ENCODE data around the gene OPN1SW. TPM values are rescaled to one million over a fixed set of nuclear protein-coding genes. Genes with fewer than 3 reads are reported as not detected.

The OPN1SW gene
- total RNA-seq, 2 experiments from 2014 or later: not detected

DNA sequence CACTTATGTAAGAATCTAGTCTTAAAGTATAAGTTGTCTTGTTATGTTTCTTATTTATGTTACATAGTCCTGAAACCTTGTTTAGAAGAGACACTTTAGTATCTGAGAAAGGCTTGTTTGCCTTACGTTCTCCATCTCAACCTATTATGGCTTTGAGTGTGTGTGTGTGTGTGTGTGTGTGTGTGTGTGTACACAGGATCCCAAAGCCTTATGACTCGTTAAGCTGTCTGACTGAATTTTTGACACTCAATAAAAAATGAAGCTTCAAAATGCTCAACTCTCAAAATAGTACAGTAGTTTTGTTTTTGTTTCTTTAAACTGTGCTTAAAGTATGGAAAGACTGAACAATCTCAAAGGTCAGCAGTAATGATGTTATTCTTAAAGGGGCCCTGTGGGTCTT, 18.4 kb downstream of the OPN1SW start:
- no peaks in the 10 kb centered on the region for H3K9me3 Mint-ChIP-seq
- ATAC-seq (ENCODE audit: poor library complexity) (no peak), DNase-seq (no peak)
- no peak overlapping the region for H3K4me3 Mint-ChIP-seq
- H3K27me3 Mint-ChIP-seq: no peaks in the 10 kb centered on the region
- Histone ChIP-seq H3K27me3 (ENCODE audit: control insufficient read depth in 1 of 2, insufficient read depth in 2 of 2, low read length in 2 of 2) (no peaks in the 10 kb centered on the region), H3K4me3 (ENCODE audit: low read length) (no peak overlapping the region), H3K36me3 (ENCODE audit: insufficient read depth, low read length) (peaks cover 71% of the 10 kb centered on the region), H3K27ac (ENCODE audit: low read depth in 1 of 2, low read length in 2 of 2) (no peak overlapping the region), H3K9me3 (ENCODE audit: control insufficient read depth in 1 of 2, insufficient read depth in 1 of 2, low read length in 2 of 2) (no peaks in the 10 kb centered on the region), H3K4me1 (ENCODE audit: insufficient read depth, low read length) (no peaks in the 10 kb centered on the region)
- no peak for TF ChIP-seq CTCF (IDR thresholded peaks at IDR 0.05)
- H3K27ac Mint-ChIP-seq: no peak overlapping the region
- ChIA-PET POLR2A (no interaction called here), CTCF (interaction anchor here (1.6 kb wide), 1 partner anchor 79 kb away, joined by 3 read pairs; no protein-coding TSS in a partner anchor)
- intact Hi-C loops (cut with DNase I, micrococcal nuclease): no loop called here
- peaks cover 91% of the 10 kb centered on the region for H3K36me3 Mint-ChIP-seq (ENCODE audit: low read depth)
- H3K4me1 Mint-ChIP-seq (ENCODE audit: low read depth): peaks cover 4% of the 10 kb centered on the region

DNA sequence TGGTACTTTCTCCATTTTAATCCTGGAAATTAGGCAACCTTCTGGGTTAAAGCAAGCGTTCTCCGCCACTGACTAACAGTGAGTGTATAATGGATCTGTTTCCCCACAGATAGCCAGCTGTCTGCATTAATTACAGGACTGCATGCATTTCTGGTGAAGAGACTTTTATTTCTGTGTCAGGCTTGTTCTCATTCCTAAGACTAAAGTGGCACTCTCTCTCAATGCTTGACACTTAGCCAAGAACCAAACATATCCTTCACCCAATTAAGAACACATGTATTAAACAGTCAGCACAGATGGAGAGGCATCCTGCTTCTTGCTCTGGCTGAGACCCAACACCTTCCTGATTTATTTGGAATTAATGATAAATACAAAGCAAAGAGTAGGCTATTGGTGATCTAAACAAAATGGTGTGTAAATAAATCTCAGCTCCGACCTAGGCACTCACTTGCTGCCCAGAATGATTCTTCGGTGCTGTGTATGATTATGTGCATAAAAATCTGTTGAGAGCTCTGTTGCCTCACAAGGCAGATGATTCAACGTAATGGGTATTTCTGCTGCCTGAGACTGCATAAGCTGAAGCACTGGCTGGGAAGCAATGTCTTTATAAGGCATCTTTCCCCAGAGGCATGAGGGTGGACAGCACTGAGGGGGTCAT, 19.6 kb downstream of the OPN1SW start:
- Mint-ChIP-seq H3K4me1 (ENCODE audit: low read depth) (peaks cover 4% of the 10 kb centered on the region), H3K4me3 (no peak overlapping the region), H3K27me3 (no peaks in the 10 kb centered on the region), H3K27ac (no peak overlapping the region), H3K9me3 (no peaks in the 10 kb centered on the region), H3K36me3 (ENCODE audit: low read depth) (peaks cover 88% of the 10 kb centered on the region)
- no peaks in the 10 kb centered on the region for H3K27me3 ChIP-seq (ENCODE audit: control insufficient read depth in 1 of 2, insufficient read depth in 2 of 2, low read length in 2 of 2)
- ChIA-PET POLR2A (no interaction called here), CTCF (no interaction called here)
- TF ChIP-seq CTCF (IDR thresholded peaks at IDR 0.05): no peak
- no peak overlapping the region for H3K4me3 ChIP-seq (ENCODE audit: low read length)
- ATAC-seq (ENCODE audit: poor library complexity): no peak
- DNase-seq: no peak
- H3K4me1 ChIP-seq (ENCODE audit: insufficient read depth, low read length): no peaks in the 10 kb centered on the region
- peaks cover 69% of the 10 kb centered on the region for H3K36me3 ChIP-seq (ENCODE audit: insufficient read depth, low read length)
- no peaks in the 10 kb centered on the region for H3K9me3 ChIP-seq (ENCODE audit: control insufficient read depth in 1 of 2, insufficient read depth in 1 of 2, low read length in 2 of 2)
- H3K27ac ChIP-seq (ENCODE audit: low read depth in 1 of 2, low read length in 2 of 2): no peak overlapping the region
- intact Hi-C loops (cut with DNase I, micrococcal nuclease): no loop called here

GRCh38 chr7:128755075-128755818, 20.3 kb downstream of the OPN1SW start:
- ATAC-seq (ENCODE audit: poor library complexity) (no peak), DNase-seq (no peak)
- Histone ChIP-seq H3K9me3 (ENCODE audit: control insufficient read depth in 1 of 2, insufficient read depth in 1 of 2, low read length in 2 of 2) (no peaks in the 10 kb centered on the region), H3K4me3 (ENCODE audit: low read length) (no peak overlapping the region), H3K27me3 (ENCODE audit: control insufficient read depth in 1 of 2, insufficient read depth in 2 of 2, low read length in 2 of 2) (no peaks in the 10 kb centered on the region), H3K36me3 (ENCODE audit: insufficient read depth, low read length) (peaks cover 68% of the 10 kb centered on the region), H3K27ac (ENCODE audit: low read depth in 1 of 2, low read length in 2 of 2) (no peak overlapping the region), H3K4me1 (ENCODE audit: insufficient read depth, low read length) (no peaks in the 10 kb centered on the region)
- ChIA-PET POLR2A (no interaction called here), CTCF (no interaction called here)
- Mint-ChIP-seq H3K36me3 (ENCODE audit: low read depth) (peaks cover 88% of the 10 kb centered on the region), H3K4me3 (no peak overlapping the region), H3K4me1 (ENCODE audit: low read depth) (peaks cover 4% of the 10 kb centered on the region), H3K9me3 (no peaks in the 10 kb centered on the region), H3K27me3 (no peaks in the 10 kb centered on the region), H3K27ac (no peak overlapping the region)
- TF ChIP-seq CTCF (IDR thresholded peaks at IDR 0.05): no peak
- intact Hi-C loops (cut with DNase I, micrococcal nuclease): no loop called here

Data from CD4-positive, alpha-beta T cell (primary cell).